Measurements from ENCODE around the gene PLCE1.
A peak's percentile ranks its signal among the peaks of the same experiment; 100 is the strongest.
"Not testable (repeated sequence)": the region's sequence is repeated elsewhere in the genome, so short reads cannot be mapped to it uniquely, and the experiment has no call there.

Gene PLCE1

DNA sequence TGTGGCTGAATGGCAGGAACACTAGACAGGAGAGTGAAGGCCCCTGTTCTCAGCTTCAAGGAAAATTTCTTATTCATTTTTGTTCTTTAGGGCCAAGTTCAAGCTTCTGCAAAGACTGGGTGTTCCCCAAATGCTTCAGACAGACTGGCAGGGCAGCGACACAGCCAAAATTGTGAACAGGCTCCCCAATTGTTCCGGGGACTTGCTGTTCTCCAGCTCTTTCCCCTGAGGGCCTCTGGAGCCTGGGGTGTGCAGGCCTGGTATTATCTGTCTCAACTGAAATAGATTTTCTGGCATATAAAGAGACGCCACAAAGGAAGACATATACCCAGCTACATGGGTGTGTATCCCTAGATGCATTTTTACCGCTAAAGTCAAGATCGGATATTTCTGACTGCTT is 30.3 kb upstream of the PLCE1 start:
- H3K4me1 ChIP-seq (ENCODE audit: control insufficient read depth in 2 of 2, insufficient read depth in 2 of 2, low read length in 2 of 2) = no peaks in the 10 kb centered on the region
- H3K9me3 ChIP-seq (ENCODE audit: control insufficient read depth in 2 of 2, low read length in 2 of 2) = no peaks in the 10 kb centered on the region
- H3K36me3 ChIP-seq (ENCODE audit: control insufficient read depth in 2 of 2, insufficient read depth in 2 of 2, low read length in 2 of 2) = no peaks in the 10 kb centered on the region
- no peak overlapping the region for H3K9ac ChIP-seq (ENCODE audit: low read depth in 1 of 2, low read length in 2 of 2)
- no peaks in the 10 kb centered on the region for H3K27me3 ChIP-seq (ENCODE audit: control insufficient read depth in 2 of 2, insufficient read depth in 2 of 2, low read length in 2 of 2)
- no peak overlapping the region for H3K4me3 ChIP-seq (ENCODE audit: low read length in 2 of 2)
- peak overlapping the region in 1 of 2 donors; percentile 26 for H3K27ac ChIP-seq (ENCODE audit: low read depth in 2 of 2, low read length in 2 of 2)

DNA sequence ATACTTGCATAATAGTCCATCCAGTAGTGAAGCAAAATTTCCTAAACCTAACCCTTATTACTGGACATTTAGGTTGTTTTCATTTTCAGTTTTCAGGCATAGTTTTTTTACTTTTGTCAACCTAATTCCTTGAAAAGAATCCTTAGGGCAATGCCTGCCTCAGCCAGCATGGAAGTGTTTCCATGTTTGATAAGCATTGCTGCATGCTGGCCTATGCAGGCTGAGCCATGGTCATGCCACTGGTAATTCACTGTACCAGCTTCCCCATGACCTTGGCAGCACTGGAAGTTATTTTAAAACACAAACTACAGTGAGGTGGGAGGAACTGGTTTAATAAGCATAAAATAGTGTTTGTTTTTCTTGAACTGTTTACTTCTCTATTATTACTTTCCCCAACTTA is 27.8 kb upstream of the PLCE1 start:
- H3K36me3 ChIP-seq (ENCODE audit: control insufficient read depth in 2 of 2, insufficient read depth in 2 of 2, low read length in 2 of 2) = no peaks in the 10 kb centered on the region
- H3K27ac ChIP-seq (ENCODE audit: low read depth in 2 of 2, low read length in 2 of 2) = no peak overlapping the region
- no peaks in the 10 kb centered on the region for H3K4me1 ChIP-seq (ENCODE audit: control insufficient read depth in 2 of 2, insufficient read depth in 2 of 2, low read length in 2 of 2)
- no peaks in the 10 kb centered on the region for H3K9me3 ChIP-seq (ENCODE audit: control insufficient read depth in 2 of 2, low read length in 2 of 2)
- H3K4me3 ChIP-seq (ENCODE audit: low read length in 2 of 2) = no peak overlapping the region
- no peak overlapping the region for H3K9ac ChIP-seq (ENCODE audit: low read depth in 1 of 2, low read length in 2 of 2)
- no peaks in the 10 kb centered on the region for H3K27me3 ChIP-seq (ENCODE audit: control insufficient read depth in 2 of 2, insufficient read depth in 2 of 2, low read length in 2 of 2)

DNA sequence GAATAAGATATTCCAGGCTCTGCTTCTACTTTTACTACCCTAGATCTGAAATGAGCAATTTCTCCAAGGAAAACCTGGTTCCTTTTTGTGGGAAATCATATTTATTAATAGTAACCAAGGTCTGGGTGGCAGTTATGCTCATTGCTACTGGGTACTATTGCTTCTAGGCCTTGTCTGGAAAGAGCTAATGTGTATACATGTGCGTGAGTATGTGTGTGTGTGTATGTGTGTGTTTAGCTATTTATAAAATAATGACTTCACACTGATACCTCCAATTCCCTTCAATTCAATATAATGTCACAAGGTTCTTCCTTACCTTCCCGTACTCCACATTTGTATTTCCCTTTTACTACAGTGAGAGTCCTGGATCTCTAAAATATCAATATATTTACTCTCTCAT is 26.0 kb upstream of the PLCE1 start:
- H3K27ac ChIP-seq (ENCODE audit: low read depth in 2 of 2, low read length in 2 of 2) = no peak overlapping the region
- H3K36me3 ChIP-seq (ENCODE audit: control insufficient read depth in 2 of 2, insufficient read depth in 2 of 2, low read length in 2 of 2) = no peaks in the 10 kb centered on the region
- no peaks in the 10 kb centered on the region for H3K9me3 ChIP-seq (ENCODE audit: control insufficient read depth in 2 of 2, low read length in 2 of 2)
- no peak overlapping the region for H3K9ac ChIP-seq (ENCODE audit: low read depth in 1 of 2, low read length in 2 of 2)
- no peaks in the 10 kb centered on the region for H3K4me1 ChIP-seq (ENCODE audit: control insufficient read depth in 2 of 2, insufficient read depth in 2 of 2, low read length in 2 of 2)
- no peak overlapping the region for H3K4me3 ChIP-seq (ENCODE audit: low read length in 2 of 2)
- no peaks in the 10 kb centered on the region for H3K27me3 ChIP-seq (ENCODE audit: control insufficient read depth in 2 of 2, insufficient read depth in 2 of 2, low read length in 2 of 2)

DNA sequence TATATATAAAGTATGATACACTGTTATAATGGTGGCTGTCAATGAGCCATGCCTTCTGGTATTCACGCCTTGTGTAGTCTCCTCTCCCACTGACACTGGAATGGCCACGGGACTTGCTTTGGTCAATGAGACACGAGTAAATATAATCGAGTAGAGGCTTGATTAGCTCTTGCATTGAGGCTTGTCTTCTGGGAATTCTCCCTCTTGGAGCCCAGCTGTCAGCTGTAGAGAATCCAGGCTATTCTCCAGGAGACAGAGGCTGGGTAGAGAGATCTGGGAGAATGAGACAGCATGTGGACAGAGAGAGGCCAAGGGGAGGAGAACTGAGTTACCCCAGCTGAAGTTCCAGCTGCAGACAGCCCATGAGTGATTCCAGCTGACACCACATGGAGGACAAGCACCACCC is 25.2 kb upstream of the PLCE1 start:
- H3K4me1 ChIP-seq (ENCODE audit: control insufficient read depth in 2 of 2, insufficient read depth in 2 of 2, low read length in 2 of 2) = no peaks in the 10 kb centered on the region
- H3K4me3 ChIP-seq (ENCODE audit: low read length in 2 of 2) = no peak overlapping the region
- H3K36me3 ChIP-seq (ENCODE audit: control insufficient read depth in 2 of 2, insufficient read depth in 2 of 2, low read length in 2 of 2) = no peaks in the 10 kb centered on the region
- H3K9ac ChIP-seq (ENCODE audit: low read depth in 1 of 2, low read length in 2 of 2) = no peak overlapping the region
- no peak overlapping the region for H3K27ac ChIP-seq (ENCODE audit: low read depth in 2 of 2, low read length in 2 of 2)
- no peaks in the 10 kb centered on the region for H3K9me3 ChIP-seq (ENCODE audit: control insufficient read depth in 2 of 2, low read length in 2 of 2)
- H3K27me3 ChIP-seq (ENCODE audit: control insufficient read depth in 2 of 2, insufficient read depth in 2 of 2, low read length in 2 of 2) = no peaks in the 10 kb centered on the region

DNA sequence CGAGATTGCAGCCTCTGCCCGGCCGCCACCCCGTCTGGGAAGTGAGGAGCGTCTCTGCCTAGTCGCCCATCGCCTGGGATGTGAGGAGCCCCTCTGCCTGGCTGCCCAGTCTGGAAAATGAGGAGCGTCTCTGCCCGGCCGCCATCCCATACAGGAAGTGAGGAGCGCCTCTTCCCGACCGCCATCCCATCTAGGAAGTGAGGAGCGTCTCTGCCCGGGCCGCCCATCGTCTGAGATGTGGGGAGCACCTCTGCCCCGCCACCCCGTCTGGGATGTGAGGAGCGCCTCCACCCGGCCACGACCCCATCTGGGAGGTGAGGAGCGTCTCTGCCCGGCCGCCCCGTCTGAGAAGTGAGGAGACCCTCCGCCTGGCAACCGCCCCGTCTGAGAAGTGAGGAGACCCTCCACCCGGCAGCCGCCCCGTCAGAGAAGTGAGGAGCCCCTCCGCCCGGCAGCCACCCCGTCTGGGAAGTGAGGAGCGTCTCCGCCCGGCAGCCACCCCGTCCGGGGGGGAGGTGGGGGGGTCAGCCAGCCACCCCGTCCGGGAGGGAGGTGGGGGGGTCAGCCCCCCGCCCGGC is 23.2 kb upstream of the PLCE1 start:
- H3K9ac ChIP-seq (ENCODE audit: low read depth in 1 of 2, low read length in 2 of 2); H3K4me1 ChIP-seq (ENCODE audit: control insufficient read depth in 2 of 2, insufficient read depth in 2 of 2, low read length in 2 of 2); H3K27ac ChIP-seq (ENCODE audit: low read depth in 2 of 2, low read length in 2 of 2); H3K27me3 ChIP-seq (ENCODE audit: control insufficient read depth in 2 of 2, insufficient read depth in 2 of 2, low read length in 2 of 2); H3K9me3 ChIP-seq (ENCODE audit: control insufficient read depth in 2 of 2, low read length in 2 of 2); H3K4me3 ChIP-seq (ENCODE audit: low read length in 2 of 2); H3K36me3 ChIP-seq (ENCODE audit: control insufficient read depth in 2 of 2, insufficient read depth in 2 of 2, low read length in 2 of 2): not testable (repeated sequence)

DNA sequence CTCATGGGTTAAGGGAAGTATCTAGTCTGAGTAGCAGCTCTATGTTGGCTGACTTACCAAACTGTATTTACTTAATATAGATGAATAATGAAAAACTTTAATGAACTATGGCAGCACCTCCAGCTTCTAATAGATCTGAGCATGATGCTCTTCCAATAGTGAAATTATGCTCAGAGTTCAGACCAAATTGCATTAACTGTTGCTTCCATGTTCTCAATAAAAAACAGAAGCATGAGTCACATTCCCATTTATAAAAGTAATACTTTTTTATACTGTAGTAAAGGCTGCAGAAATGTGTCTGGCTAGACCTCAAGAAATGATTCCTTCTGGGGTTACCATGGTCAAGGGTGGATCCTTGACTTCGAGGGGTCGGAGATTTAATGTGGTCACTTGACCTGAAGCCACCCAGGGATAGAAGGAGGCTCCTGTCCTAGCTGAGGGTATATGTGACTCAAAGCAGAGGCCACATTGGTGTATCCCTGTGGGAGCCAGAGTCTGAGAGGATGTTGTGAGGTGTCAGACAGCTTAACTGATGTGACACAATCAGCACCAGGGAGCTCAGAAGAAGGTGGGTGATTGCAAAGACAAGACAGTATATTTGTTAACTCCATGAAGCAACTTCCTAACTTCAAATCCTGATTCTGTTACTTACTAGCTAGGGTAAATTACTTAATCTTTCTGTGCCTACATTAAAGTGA is 19.8 kb upstream of the PLCE1 start:
- H3K4me3 ChIP-seq (ENCODE audit: low read length in 2 of 2) = no peak overlapping the region
- H3K4me1 ChIP-seq (ENCODE audit: control insufficient read depth in 2 of 2, insufficient read depth in 2 of 2, low read length in 2 of 2) = no peaks in the 10 kb centered on the region

DNA sequence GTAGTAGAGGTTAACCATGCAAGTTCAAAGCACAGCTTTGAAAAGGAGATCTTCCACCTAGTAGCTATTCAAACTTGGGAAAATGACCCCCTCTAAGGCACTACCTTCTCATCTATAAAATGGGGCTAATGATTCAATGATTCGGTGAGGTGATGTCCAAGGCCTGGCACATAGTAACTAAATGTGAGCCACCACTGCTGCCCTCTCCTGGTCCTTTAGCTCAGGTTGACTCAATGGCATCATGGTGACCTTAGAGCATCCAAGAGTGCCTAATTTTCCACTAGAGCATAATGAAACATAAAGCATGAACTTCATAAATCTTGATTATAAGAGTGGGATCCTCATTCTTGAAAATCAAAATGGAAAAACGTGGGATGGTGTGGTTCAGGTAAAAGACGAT is 16.3 kb upstream of the PLCE1 start:
- Histone ChIP-seq H3K4me3 (ENCODE audit: low read length in 2 of 2) (no peak overlapping the region), H3K4me1 (ENCODE audit: control insufficient read depth in 2 of 2, insufficient read depth in 2 of 2, low read length in 2 of 2) (no peaks in the 10 kb centered on the region), H3K36me3 (ENCODE audit: control insufficient read depth in 2 of 2, insufficient read depth in 2 of 2, low read length in 2 of 2) (no peaks in the 10 kb centered on the region), H3K9ac (ENCODE audit: low read depth in 1 of 2, low read length in 2 of 2) (no peak overlapping the region), H3K27ac (ENCODE audit: low read depth in 2 of 2, low read length in 2 of 2) (no peak overlapping the region), H3K27me3 (ENCODE audit: control insufficient read depth in 2 of 2, insufficient read depth in 2 of 2, low read length in 2 of 2) (no peaks in the 10 kb centered on the region), H3K9me3 (ENCODE audit: control insufficient read depth in 2 of 2, low read length in 2 of 2) (no peaks in the 10 kb centered on the region)

More for the DNA sequence above, 19.8 kb upstream of the PLCE1 start:
- Histone ChIP-seq H3K27me3 (ENCODE audit: control insufficient read depth in 2 of 2, insufficient read depth in 2 of 2, low read length in 2 of 2) (no peaks in the 10 kb centered on the region), H3K9me3 (ENCODE audit: control insufficient read depth in 2 of 2, low read length in 2 of 2) (no peaks in the 10 kb centered on the region), H3K36me3 (ENCODE audit: control insufficient read depth in 2 of 2, insufficient read depth in 2 of 2, low read length in 2 of 2) (no peaks in the 10 kb centered on the region), H3K27ac (ENCODE audit: low read depth in 2 of 2, low read length in 2 of 2) (no peak overlapping the region), H3K9ac (ENCODE audit: low read depth in 1 of 2, low read length in 2 of 2) (no peak overlapping the region)

DNA sequence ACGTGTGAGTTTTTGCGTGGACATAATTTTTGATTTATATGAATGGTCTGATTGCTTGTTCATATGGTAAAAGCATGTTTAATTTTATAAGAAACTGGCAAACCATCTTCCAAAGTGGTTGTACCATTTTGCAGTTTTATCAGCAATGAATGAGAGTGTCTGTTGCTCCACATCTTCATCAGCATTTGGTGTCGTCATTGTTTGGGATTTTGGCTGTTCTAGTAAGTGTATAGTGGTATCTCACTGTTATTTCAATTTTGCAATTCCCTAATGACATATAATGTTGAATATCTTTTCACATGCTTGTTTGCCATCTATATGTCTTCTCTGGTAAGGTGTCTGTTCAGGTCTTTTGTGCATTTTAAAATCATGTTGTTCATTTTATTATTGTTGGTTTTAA is 13.2 kb upstream of the PLCE1 start:
- H3K27me3 ChIP-seq (ENCODE audit: control insufficient read depth in 2 of 2, insufficient read depth in 2 of 2, low read length in 2 of 2) = no peaks in the 10 kb centered on the region
- no peak overlapping the region for H3K4me3 ChIP-seq (ENCODE audit: low read length in 2 of 2)
- H3K36me3 ChIP-seq (ENCODE audit: control insufficient read depth in 2 of 2, insufficient read depth in 2 of 2, low read length in 2 of 2) = no peaks in the 10 kb centered on the region
- H3K9me3 ChIP-seq (ENCODE audit: control insufficient read depth in 2 of 2, low read length in 2 of 2) = no peaks in the 10 kb centered on the region
- no peaks in the 10 kb centered on the region for H3K4me1 ChIP-seq (ENCODE audit: control insufficient read depth in 2 of 2, insufficient read depth in 2 of 2, low read length in 2 of 2)
- H3K9ac ChIP-seq (ENCODE audit: low read depth in 1 of 2, low read length in 2 of 2) = no peak overlapping the region
- H3K27ac ChIP-seq (ENCODE audit: low read depth in 2 of 2, low read length in 2 of 2) = no peak overlapping the region

DNA sequence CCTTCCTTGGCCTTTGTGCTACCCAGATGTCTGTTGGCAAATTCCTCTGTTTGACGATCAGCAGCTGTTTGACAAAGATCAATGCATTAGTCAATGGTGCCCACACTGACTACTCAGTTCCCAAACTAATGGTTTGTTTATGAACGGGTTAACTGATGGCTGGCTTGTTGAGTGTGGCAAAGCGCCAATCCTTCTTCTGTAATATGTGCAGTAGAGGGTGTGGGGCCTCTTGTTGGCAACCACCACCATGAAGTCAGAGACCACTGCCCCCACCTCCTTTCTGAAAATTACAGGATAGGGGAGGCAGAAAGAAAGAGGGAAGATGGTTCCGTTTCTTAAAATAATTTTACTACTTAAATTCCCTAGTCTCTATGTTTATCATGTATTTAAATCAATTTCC is 2.6 kb upstream of the PLCE1 start:
- Histone ChIP-seq H3K36me3 (ENCODE audit: control insufficient read depth in 2 of 2, insufficient read depth in 2 of 2, low read length in 2 of 2) (no peaks in the 10 kb centered on the region), H3K27ac (ENCODE audit: low read depth in 2 of 2, low read length in 2 of 2) (no peak overlapping the region), H3K9ac (ENCODE audit: low read depth in 1 of 2, low read length in 2 of 2) (no peak overlapping the region), H3K27me3 (ENCODE audit: control insufficient read depth in 2 of 2, insufficient read depth in 2 of 2, low read length in 2 of 2) (peaks cover 3 to 4% of the 10 kb centered on the region in 2 donors), H3K9me3 (ENCODE audit: control insufficient read depth in 2 of 2, low read length in 2 of 2) (no peaks in the 10 kb centered on the region), H3K4me1 (ENCODE audit: control insufficient read depth in 2 of 2, insufficient read depth in 2 of 2, low read length in 2 of 2) (peaks cover 0 to 8% of the 10 kb centered on the region in 2 donors), H3K4me3 (ENCODE audit: low read length in 2 of 2) (no peak overlapping the region)

DNA sequence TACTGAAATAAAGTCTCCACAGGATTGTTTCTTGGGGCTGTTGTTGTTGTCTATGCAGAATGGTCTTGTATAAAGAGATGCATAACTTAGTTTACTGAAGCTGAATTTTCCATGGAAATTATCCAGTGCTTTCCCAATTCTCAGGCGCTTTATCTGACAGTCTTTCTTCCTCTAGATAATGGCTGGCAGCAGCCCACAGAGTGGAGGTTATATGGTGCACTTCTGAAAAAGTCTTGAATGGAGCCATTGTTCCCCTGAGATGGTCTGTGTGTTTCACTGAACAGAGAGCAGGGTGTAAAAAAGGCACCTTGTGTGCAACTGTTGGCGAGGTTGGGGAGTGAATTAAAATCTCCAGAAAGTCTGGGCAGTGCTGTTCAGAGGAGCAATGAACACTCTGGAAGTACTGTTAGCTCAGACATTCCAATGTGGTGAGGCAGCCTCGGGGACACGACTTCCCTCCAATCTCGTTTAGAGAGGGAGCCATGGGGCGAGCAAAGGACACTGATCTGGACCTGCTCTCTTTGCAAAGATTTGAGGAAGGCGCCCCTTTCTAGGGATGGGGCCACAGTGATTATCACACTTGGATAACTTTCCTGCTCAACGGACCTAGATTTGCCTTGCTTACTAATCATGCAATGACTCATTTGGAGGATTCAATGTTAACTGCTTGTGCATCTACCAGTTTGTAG is 2.0 kb upstream of the PLCE1 start:
- peaks cover 3 to 4% of the 10 kb centered on the region in 2 donors for H3K27me3 ChIP-seq (ENCODE audit: control insufficient read depth in 2 of 2, insufficient read depth in 2 of 2, low read length in 2 of 2)

More for the DNA sequence above, 2.0 kb upstream of the PLCE1 start:
- Histone ChIP-seq H3K4me3 (ENCODE audit: low read length in 2 of 2) (no peak overlapping the region), H3K4me1 (ENCODE audit: control insufficient read depth in 2 of 2, insufficient read depth in 2 of 2, low read length in 2 of 2) (peaks cover 0 to 10% of the 10 kb centered on the region in 2 donors), H3K9me3 (ENCODE audit: control insufficient read depth in 2 of 2, low read length in 2 of 2) (no peaks in the 10 kb centered on the region), H3K9ac (ENCODE audit: low read depth in 1 of 2, low read length in 2 of 2) (no peak overlapping the region), H3K27ac (ENCODE audit: low read depth in 2 of 2, low read length in 2 of 2) (no peak overlapping the region), H3K36me3 (ENCODE audit: control insufficient read depth in 2 of 2, insufficient read depth in 2 of 2, low read length in 2 of 2) (no peaks in the 10 kb centered on the region)

Measured in mucosa of rectum (tissue), 2 donors.